ENCODE results near the gene KLHL35.

DNA sequence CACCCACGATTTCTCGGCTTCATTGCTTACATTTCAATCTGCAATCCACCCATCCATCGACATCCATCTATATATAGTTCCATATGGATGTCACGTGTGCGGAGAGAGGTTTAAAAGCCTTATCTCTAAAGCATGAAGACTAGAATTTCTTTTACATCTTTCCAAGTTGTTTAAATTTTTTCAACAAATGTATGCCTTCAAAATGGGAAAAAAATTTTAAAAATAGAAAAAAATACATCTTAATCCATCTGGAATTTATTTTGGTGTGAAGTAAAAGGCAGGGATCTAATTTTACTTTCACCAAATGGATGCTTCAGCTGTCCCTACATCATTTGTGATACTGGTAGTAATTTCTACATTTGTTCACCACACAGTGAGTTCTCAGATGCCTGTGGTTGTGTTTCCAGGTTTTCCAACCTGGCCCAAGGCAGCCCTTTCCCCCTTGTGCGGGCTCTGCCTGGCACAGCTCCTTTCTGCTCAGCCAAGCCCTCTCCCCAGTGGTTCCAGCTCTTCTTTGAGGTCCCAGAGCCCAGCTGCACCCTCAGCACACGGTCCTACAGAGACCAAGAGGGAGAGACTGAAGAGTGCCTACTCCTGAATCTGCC lies 37.6 kb upstream of the KLHL35 start:
- no peak for TF ChIP-seq FOXM1 (IDR thresholded peaks at IDR 0.05; ENCODE audit: borderline replicate concordance)
- TF ChIP-seq FOXK2 (IDR thresholded peaks at IDR 0.05), result no peak
- TF ChIP-seq SUZ12 (IDR thresholded peaks at IDR 0.05), result no peak
- TF ChIP-seq BHLHE40 (IDR thresholded peaks at IDR 0.05; ENCODE audit: borderline replicate concordance), result no peak
- no peak for TF ChIP-seq CTBP1 (IDR thresholded peaks at IDR 0.05; ENCODE audit: borderline replicate concordance)
- TF ChIP-seq SP1 (IDR thresholded peaks at IDR 0.05), result no peak
